ENCODE data around the gene HOXA5. TPM values are rescaled to one million over a fixed set of nuclear protein-coding genes. Genes with fewer than 3 reads are reported as not detected.

Gene HOXA5
- total RNA-seq = not detected

DNA sequence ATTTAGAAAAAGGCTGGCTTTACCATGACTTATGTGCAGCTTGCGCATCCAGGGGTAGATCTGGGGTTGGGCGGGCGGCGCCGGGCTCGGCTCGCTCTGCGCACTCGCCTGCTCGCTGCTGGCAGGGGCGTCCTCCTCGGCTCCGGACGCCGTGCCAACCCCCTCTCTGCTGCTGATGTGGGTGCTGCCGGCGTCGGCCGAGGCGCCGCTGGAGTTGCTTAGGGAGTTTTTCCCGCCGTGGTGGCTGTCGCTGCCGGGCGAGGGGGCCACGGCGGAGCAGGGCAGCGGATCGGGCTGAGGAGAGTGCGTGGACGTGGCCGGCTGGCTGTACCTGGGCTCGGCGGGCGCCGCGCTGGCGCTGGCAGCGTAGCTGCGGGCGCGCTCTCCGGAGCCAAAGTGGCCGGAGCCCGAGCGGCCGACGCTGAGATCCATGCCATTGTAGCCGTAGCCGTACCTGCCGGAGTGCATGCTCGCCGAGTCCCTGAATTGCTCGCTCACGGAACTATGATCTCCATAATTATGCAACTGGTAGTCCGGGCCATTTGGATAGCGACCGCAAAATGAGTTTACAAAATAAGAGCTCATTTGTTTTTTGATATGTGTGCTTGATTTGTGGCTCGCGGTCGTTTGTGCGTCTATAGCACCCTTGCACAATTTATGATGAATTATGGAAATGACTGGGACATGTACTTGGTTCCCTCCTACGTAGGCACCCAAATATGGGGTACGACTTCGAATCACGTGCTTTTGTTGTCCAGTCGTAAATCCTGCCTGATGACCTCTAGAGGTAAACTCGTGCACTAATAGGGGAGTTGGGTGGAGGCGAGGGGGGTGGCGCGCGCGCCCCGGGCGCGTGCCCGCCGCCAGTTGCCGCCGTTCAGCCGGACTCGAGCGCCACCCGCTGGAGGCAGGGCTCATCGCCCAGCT lies at the start of gene HOXA5:
Gene HOXA5 (minus strand): TSS at position 659 of the 927 bp plus-strand sequence. CDS start 74 bp downstream, at position 585.
- ChIA-PET CTCF (interaction anchor here (0.6 kb wide), 1 partner anchor 1325 kb away, joined by 3 read pairs; no protein-coding TSS in a partner anchor), POLR2A (interaction anchor here (0.5 kb wide), 1 partner anchor 44 kb away, joined by 4 read pairs; no protein-coding TSS in a partner anchor)
- intact Hi-C loops (cut with DNase I, micrococcal nuclease) = no loop called here
- no peaks in the 10 kb centered on the region for H3K36me3 Mint-ChIP-seq (ENCODE audit: low read depth)
- peak; percentile 18 for DNase-seq
- H3K27me3 Mint-ChIP-seq = peaks cover 34% of the 10 kb centered on the region
- no peaks in the 10 kb centered on the region for H3K9me3 Mint-ChIP-seq (ENCODE audit: low read depth)
- no peak within 1 kb of the TSS for H3K4me3 Mint-ChIP-seq
- H3K4me1 Mint-ChIP-seq = peaks cover 3% of the 10 kb centered on the region
- no peak within 1 kb of the TSS for H3K27ac Mint-ChIP-seq
- no peak for ATAC-seq

DNA sequence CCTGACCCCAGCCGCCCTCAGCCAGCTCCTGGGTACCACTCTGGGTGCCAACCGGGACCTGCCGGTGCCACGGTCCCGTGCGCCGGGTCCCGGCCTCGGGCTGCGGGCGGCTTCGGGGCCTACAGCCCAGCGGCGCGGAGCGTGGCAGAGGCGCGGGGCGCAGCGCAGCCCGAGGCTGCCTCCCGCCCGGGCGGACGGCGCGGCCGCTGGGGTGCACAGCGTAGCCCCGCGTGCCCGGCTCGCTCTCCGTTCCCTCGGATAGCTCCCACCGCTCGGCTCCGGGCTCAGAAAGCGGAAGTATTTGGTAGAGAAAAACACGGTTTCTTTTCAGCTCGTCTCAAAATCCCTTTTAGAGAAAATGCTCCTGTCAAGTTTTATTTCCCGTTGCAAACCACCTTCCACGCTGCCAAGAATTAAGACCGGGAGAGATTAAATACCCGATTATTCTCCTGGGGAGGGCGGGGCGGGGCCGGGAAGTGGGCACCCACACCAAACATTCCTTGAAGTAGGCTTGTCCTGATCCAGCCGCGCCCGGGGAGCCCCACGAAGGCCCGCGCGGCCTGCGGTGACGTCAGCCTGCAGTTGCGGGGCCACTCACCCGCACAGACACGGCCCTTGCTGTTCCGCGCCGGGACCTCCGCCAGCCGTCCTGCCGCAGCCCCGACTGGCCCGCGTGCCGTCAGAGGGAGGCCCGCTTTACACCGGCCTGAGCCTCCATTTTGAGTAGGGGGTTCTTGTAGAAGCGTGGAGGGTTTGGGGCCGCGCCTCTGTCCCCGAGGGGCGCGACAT lies 49.3 kb upstream of the HOXA5 start:
- ATAC-seq = peak; percentile 48
- DNase-seq = no peak
- Mint-ChIP-seq H3K4me1 (peaks cover 22% of the 10 kb centered on the region), H3K27me3 (peaks cover 79% of the 10 kb centered on the region), H3K9me3 (ENCODE audit: low read depth) (no peaks in the 10 kb centered on the region), H3K36me3 (ENCODE audit: low read depth) (no peaks in the 10 kb centered on the region), H3K27ac (no peak overlapping the region), H3K4me3 (peak overlapping the region; percentile 45)
- intact Hi-C loops (cut with DNase I, micrococcal nuclease) = loop anchor here in 1 of 2 experiments (10.0 kb wide), 1 partner anchor 472 kb away; the partner anchor contains the start of gene HIBADH
- ChIA-PET POLR2A (no interaction called here), CTCF (interaction anchor here (0.7 to 1.9 kb wide), 4 partner anchors 14 to 115 kb away, joined by 3 to 7 read pairs (median 4); partner anchors contain the start of gene EVX1)

DNA sequence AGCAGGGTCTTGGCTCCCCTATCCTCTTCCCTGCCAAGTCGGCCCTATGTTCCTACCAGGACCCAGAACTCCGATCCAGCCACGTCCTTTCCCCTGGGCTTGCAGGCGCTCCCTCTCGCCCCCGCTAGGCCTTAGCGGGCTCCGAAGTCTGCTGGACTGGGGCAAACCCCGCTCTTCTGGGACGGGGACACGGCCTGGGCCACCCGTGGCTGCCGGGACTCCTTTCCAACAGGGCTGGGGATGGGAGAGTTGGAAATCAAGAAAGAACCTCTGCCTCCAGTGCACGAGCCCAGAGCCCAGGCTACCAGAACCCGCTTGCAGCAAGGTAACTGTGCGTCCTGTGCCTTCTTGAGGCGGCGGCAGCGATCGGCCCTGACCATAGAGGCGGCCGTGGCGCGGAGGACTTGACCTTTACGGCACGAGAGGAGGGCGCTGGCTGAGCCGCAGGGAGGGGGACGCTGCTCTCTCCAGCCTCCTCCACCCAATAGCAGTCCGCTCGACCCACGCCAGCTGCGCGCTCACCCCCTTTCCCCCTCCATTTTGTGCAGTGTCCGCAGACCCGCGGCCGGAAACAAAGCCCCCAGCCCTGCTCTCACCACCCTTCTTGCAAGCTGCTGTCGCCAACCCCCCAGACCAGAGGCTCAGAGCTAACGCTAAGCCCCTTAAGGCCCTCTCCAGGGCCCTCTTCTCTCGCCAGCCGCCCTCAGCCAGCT lies 48.5 kb upstream of the HOXA5 start:
- CTCF ChIA-PET = interaction anchor here (0.7 to 1.9 kb wide), 5 partner anchors 11 to 114 kb away, joined by 3 to 7 read pairs (median 3); partner anchors contain the start of gene EVX1
- ATAC-seq (no peak), DNase-seq (no peak)
- intact Hi-C loops (cut with DNase I, micrococcal nuclease) = loop anchor here in 1 of 2 experiments (10.0 kb wide), 1 partner anchor 473 kb away; the partner anchor contains the start of gene HIBADH
- H3K4me3 Mint-ChIP-seq = peak overlapping the region; percentile 33
- H3K4me1 Mint-ChIP-seq = peaks cover 27% of the 10 kb centered on the region
- no peak overlapping the region for H3K27ac Mint-ChIP-seq
- no peaks in the 10 kb centered on the region for H3K9me3 Mint-ChIP-seq (ENCODE audit: low read depth)
- H3K27me3 Mint-ChIP-seq = peaks cover 78% of the 10 kb centered on the region
- POLR2A ChIA-PET = no interaction called here
- H3K36me3 Mint-ChIP-seq (ENCODE audit: low read depth) = no peaks in the 10 kb centered on the region

- Mint-ChIP-seq H3K9me3 (ENCODE audit: low read depth) (no peaks in the 10 kb centered on the region), H3K27me3 (peaks cover 81% of the 10 kb centered on the region), H3K4me1 (peaks cover 29% of the 10 kb centered on the region), H3K4me3 (no peak overlapping the region), H3K36me3 (ENCODE audit: low read depth) (no peaks in the 10 kb centered on the region), H3K27ac (no peak overlapping the region)
- no peak for ATAC-seq
- POLR2A ChIA-PET = no interaction called here
- intact Hi-C loops (cut with DNase I, micrococcal nuclease) = loop anchor here in 1 of 2 experiments (10.0 kb wide), 1 partner anchor 474 kb away; the partner anchor contains the start of gene HIBADH
- DNase-seq = no peak
- CTCF ChIA-PET = interaction anchor here (1.0 to 1.9 kb wide), 5 partner anchors 7 to 386 kb away, joined by 3 to 7 read pairs (median 4); partner anchors contain the start of gene EVX1
Measured at GRCh38 chr7:27191161-27191731, 47.8 kb upstream of the HOXA5 start.

GRCh38 chr7:27189997-27190748 lies 46.7 kb upstream of the HOXA5 start:
- H3K4me3 Mint-ChIP-seq = no peak overlapping the region
- ATAC-seq (no peak), DNase-seq (no peak)
- H3K27ac Mint-ChIP-seq = no peak overlapping the region
- CTCF ChIA-PET = interaction anchor here (0.7 to 1.3 kb wide), 5 partner anchors 8 to 387 kb away, joined by 3 to 4 read pairs (median 4); no protein-coding TSS in a partner anchor
- H3K4me1 Mint-ChIP-seq = peaks cover 38% of the 10 kb centered on the region
- H3K27me3 Mint-ChIP-seq = peaks cover 86% of the 10 kb centered on the region
- H3K36me3 Mint-ChIP-seq (ENCODE audit: low read depth) = no peaks in the 10 kb centered on the region
- POLR2A ChIA-PET = no interaction called here
- intact Hi-C loops (cut with DNase I, micrococcal nuclease) = loop anchor here (5.0 to 10.0 kb wide), 2 partner anchors 38 to 475 kb away; partner anchors contain the start of genes HOXA3 (in 2 of the 2) and HIBADH (in 1 of the 2)
- no peaks in the 10 kb centered on the region for H3K9me3 Mint-ChIP-seq (ENCODE audit: low read depth)

GRCh38 chr7:27189295-27189996 lies 46.0 kb upstream of the HOXA5 start:
- intact Hi-C loops (cut with DNase I, micrococcal nuclease) = loop anchor here (5.0 kb wide), 1 partner anchor 37 kb away; the partner anchor contains the start of gene HOXA3 (in 2 of the 2)
- peaks cover 85% of the 10 kb centered on the region for H3K27me3 Mint-ChIP-seq
- DNase-seq (no peak), ATAC-seq (no peak)
- no peak overlapping the region for H3K27ac Mint-ChIP-seq
- POLR2A ChIA-PET = no interaction called here
- CTCF ChIA-PET = interaction anchor here (0.7 to 1.7 kb wide), 5 partner anchors 9 to 23 kb away, joined by 3 to 6 read pairs (median 4); no protein-coding TSS in a partner anchor
- H3K36me3 Mint-ChIP-seq (ENCODE audit: low read depth) = no peaks in the 10 kb centered on the region
- H3K4me3 Mint-ChIP-seq = no peak overlapping the region
- peaks cover 44% of the 10 kb centered on the region for H3K4me1 Mint-ChIP-seq
- H3K9me3 Mint-ChIP-seq (ENCODE audit: low read depth) = no peaks in the 10 kb centered on the region

DNA sequence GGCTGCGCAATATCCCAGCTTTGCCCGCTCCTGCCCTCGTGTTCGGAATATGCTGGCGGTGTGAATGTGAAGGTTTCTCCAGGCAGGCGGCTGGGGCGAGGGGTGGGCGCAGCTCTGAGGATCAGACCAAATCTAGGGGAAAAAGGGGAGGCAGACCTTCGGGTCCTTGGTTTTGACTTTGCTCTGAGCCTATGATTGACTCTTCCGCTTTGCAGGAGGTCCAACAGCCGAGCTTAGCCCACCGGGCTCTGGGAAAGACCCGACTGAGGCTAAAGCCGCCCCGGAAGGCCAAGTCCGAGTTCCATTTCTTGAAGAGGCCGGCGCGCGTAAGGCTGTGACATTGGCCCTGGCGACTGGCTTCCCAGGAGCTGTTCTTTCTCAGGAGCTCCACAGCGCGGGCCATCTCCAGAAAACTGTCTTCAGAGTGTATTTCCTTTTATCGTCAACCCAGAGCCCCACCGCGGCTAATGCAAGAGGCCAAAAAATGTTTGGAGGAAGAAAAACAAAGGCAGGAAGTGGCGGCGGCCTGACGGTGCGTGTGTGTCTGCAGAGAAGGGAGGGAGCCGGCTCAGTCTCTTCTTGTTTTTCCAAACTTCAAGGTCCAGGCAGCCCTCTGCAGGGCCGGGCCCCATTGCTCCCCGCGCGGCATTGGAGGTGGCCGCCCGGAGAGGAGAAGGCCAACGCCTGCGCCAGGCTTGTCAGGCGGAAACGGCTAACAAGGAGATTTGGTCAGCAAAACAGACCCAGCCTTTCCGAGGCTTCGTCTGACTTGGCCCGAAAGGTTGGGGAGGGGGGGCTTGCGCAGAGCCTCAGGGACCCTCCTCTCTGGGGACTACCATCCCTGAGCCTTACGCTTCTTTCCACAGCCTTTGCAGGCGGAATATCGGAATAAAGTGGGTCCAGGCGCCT lies 45.2 kb upstream of the HOXA5 start:
- ATAC-seq (peak; percentile 22), DNase-seq (no peak)
- Mint-ChIP-seq H3K27me3 (peaks cover 79% of the 10 kb centered on the region), H3K27ac (peak overlapping the region; percentile 11), H3K9me3 (ENCODE audit: low read depth) (no peaks in the 10 kb centered on the region), H3K4me3 (peak overlapping the region; percentile 44), H3K4me1 (peaks cover 44% of the 10 kb centered on the region), H3K36me3 (ENCODE audit: low read depth) (no peaks in the 10 kb centered on the region)
- intact Hi-C loops (cut with DNase I, micrococcal nuclease) = loop anchor here (5.0 kb wide), 1 partner anchor 36 kb away; the partner anchor contains the start of gene HOXA3 (in 2 of the 2)
- ChIA-PET CTCF (interaction anchor here (0.6 to 1.7 kb wide), 8 partner anchors 9 to 865 kb away, joined by 3 to 6 read pairs (median 4); partner anchors contain the start of gene EVX1), POLR2A (interaction anchor here (1.2 kb wide), 1 partner anchor 58 kb away, joined by 5 read pairs; no protein-coding TSS in a partner anchor)

DNA sequence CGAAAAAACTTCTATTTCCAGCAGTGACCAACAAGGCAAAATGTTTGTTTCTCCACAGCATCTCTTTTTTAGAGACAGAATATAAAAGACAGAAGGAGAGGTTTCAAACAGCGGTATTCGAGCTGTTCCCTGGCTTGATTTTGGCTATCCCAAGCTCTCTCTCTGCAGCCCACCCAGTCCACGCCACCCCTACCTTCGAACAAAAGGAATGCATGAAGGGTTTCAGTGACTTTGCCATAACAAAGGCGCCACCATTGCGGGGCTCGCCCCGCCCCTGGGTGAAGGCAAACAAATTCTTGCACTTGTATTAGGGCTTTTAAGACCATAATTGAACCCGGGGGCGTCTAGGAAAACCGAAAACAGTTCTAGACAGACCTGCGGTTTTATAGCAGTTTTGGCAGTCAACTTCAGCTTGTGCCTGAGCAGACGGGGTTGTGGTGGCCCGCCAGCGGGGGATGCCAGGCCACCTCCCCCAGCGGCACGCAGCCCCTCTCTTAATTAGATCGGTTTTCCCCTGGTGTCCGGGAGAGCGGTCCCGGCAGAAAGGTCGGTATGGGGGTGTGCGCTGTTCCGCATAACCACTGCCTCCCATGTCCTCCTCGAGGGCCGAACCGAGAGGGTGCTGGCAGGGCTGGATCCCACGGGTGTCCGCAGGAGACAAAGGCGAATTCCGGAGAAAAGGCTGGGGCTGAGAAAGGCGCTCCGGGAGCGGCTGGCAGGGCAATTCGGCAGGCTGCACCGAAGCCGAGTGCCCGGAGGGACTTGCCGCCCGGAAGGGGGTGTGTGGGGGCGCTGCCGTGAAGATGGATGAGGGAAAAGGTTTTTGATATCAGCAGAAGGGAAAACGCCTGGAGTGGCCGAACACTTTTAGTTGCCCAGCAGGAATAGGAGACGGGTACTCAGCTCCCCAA lies 44.2 kb upstream of the HOXA5 start:
- H3K4me3 Mint-ChIP-seq = peak overlapping the region; percentile 44
- CTCF ChIA-PET = interaction anchor here (0.6 to 3.2 kb wide), 12 partner anchors 7 to 864 kb away, joined by 3 to 22 read pairs (median 3); partner anchors contain the start of genes EVX1 and HOXA13
- H3K36me3 Mint-ChIP-seq (ENCODE audit: low read depth) = no peaks in the 10 kb centered on the region
- no peak overlapping the region for H3K27ac Mint-ChIP-seq
- H3K9me3 Mint-ChIP-seq (ENCODE audit: low read depth) = no peaks in the 10 kb centered on the region
- peaks cover 41% of the 10 kb centered on the region for H3K4me1 Mint-ChIP-seq
- intact Hi-C loops (cut with DNase I, micrococcal nuclease) = loop anchor here (2.0 to 5.0 kb wide), 2 partner anchors 13 to 35 kb away; partner anchors contain the start of genes HOXA3 (in 2 of the 2) and HOXA13 (in 1 of the 2)
- ATAC-seq (no peak), DNase-seq (no peak)
- POLR2A ChIA-PET = interaction anchor here (1.2 kb wide), 1 partner anchor 59 kb away, joined by 5 read pairs; no protein-coding TSS in a partner anchor
- peaks cover 76% of the 10 kb centered on the region for H3K27me3 Mint-ChIP-seq

All from activated CD4-positive, alpha-beta T cell treated with anti-CD3 and anti-CD28 coated beads for 36 hours (primary cell).